GM12878 (cell line): ENCODE data around the gene UBE3B. TPM values are rescaled to one million over a fixed set of nuclear protein-coding genes. Genes with fewer than 3 reads are reported as not detected.

Source experiments
- ATAC-seq: fragments of 200-7000 bp; cut with Tn5 transposase; 3 replicates; pipeline ENCODE4 v1.9.1; 2020; ENCODE audit warnings: mild to moderate bottlenecking, moderate library complexity
- BruUV-seq: library from RNA; stranded (reverse); fragments of 400-500 nt; replicated peaks from 2 replicates; lab custom pipeline; 2021; lab: Mats Ljungman, UMichigan
- CTCF ChIA-PET: fragments of 300-600 bp; sonication (Branson Sonifier 250); formaldehyde crosslinking; extraction: SDS; loops from one replicate; lab custom pipeline; 2021; ENCODE audit warnings: inconsistent platforms; lab: Yijun Ruan, JAX
- POLR2A ChIA-PET: fragments of 350-600 bp; formaldehyde crosslinking; extraction: SDS; loops from one replicate; lab custom pipeline; 2021; ENCODE audit warnings: inconsistent platforms; lab: Charles Lee
- RAD21 ChIA-PET: fragments of 300-600 bp; sonication (Branson Sonifier 250); formaldehyde crosslinking; loops from one replicate; lab custom pipeline; 2023; ENCODE audit warnings: antibody characterized with exemption; ENCODE audit not compliant: unreplicated experiment; lab: Charles Lee
- SMC1A ChIA-PET: fragments of 300-600 bp; sonication (Branson Sonifier 250); formaldehyde crosslinking; loops from one replicate; lab custom pipeline; 2023; ENCODE audit not compliant: unreplicated experiment, uncharacterized antibody; lab: Charles Lee
- DNase-seq: peaks from one replicate; pipeline ENCODE4 v3.0.0-alpha.2; 2011; ENCODE audit warnings: low read depth, low spot score
- FAIRE-seq: peaks from 3 replicates; lab custom pipeline; 2011; peaks lifted over from hg19 to GRCh38; lab: Jason Lieb, UNC
- H2AFZ ChIP-seq: 2 replicates; pipeline ENCODE4 v1.6.0; 2011; ENCODE audit warnings: low read depth, low read length, control low read depth; ENCODE audit not compliant: control insufficient read depth
- H3K27ac ChIP-seq: 2 replicates; pipeline ENCODE4 v1.5.1; 2011; ENCODE audit warnings: control low read depth; ENCODE audit not compliant: control insufficient read depth, insufficient read depth
- H3K27me3 ChIP-seq, 2 experiments: replicated peaks in 1 of 2; 2 replicates each; pipeline versions ENCODE4 v1.6.0 to v1.6.1; 2011; ENCODE audit warnings: low read length in 1 of 2; ENCODE audit not compliant: control insufficient read depth in 2 of 2, insufficient read depth in 2 of 2
- H3K36me3 ChIP-seq, 2 experiments: 2 replicates each; pipeline ENCODE4 v1.5.1; 2011; ENCODE audit warnings: low read length in 1 of 2; ENCODE audit not compliant: control insufficient read depth in 2 of 2, insufficient read depth in 2 of 2
- H3K4me1 ChIP-seq: 2 replicates; pipeline ENCODE4 v1.6.1; 2011; ENCODE audit warnings: mild to moderate bottlenecking, low read length, moderate library complexity, mixed read lengths; ENCODE audit not compliant: control insufficient read depth, insufficient read depth
- H3K4me2 ChIP-seq: 2 replicates; pipeline ENCODE4 v1.6.0; 2011; ENCODE audit warnings: control low read depth; ENCODE audit not compliant: control insufficient read depth, insufficient read depth
- H3K4me3 ChIP-seq: fragments of 200-600 bp; sonication (generic); 2 replicates; pipeline ENCODE4 v1.5.1; 2016
- H3K79me2 ChIP-seq: 2 replicates; pipeline ENCODE4 v1.6.0; 2011; ENCODE audit warnings: low read length; ENCODE audit not compliant: control insufficient read depth, insufficient read depth
- H3K9ac ChIP-seq: 2 replicates; pipeline ENCODE4 v1.8.0; 2011; ENCODE audit warnings: low read length, control low read depth, mixed read lengths; ENCODE audit not compliant: control insufficient read depth, insufficient read depth
- H3K9me3 ChIP-seq: replicated peaks from 3 replicates; pipeline ENCODE4 v1.5.1; 2011; ENCODE audit warnings: mild to moderate bottlenecking, low read length; ENCODE audit not compliant: control insufficient read depth, insufficient read depth
- H4K20me1 ChIP-seq: 2 replicates; pipeline ENCODE4 v1.6.0; 2011; ENCODE audit not compliant: control insufficient read depth, insufficient read depth
- BACH1 ChIP-seq: fragments of 450-650 bp; IDR thresholded peaks from 2 replicates; pipeline ENCODE4 v1.6.1; 2017; ENCODE audit warnings: mild to moderate bottlenecking, borderline replicate concordance
- BRCA1 ChIP-seq: IDR thresholded peaks from 2 replicates; pipeline ENCODE4 v1.6.1; 2011; ENCODE audit warnings: low read depth, low read length, improper control_type of control experiment
- CHD2 ChIP-seq: IDR thresholded peaks from 2 replicates; pipeline ENCODE4 v1.6.1; 2011; ENCODE audit warnings: low read depth, low read length, improper control_type of control experiment, borderline replicate concordance
- FOXM1 ChIP-seq: IDR thresholded peaks from 2 replicates; pipeline ENCODE4 v1.6.1; 2012; ENCODE audit warnings: low read depth, mild to moderate bottlenecking, inconsistent platforms, low read length, moderate library complexity
- JUNB ChIP-seq: IDR thresholded peaks from 2 replicates; pipeline ENCODE4 v1.6.1; 2016; ENCODE audit warnings: antibody characterized with exemption, mild to moderate bottlenecking
- NFXL1 ChIP-seq: fragments of 450-650 bp; IDR thresholded peaks from 2 replicates; pipeline ENCODE4 v1.6.1; 2017; ENCODE audit warnings: antibody characterized with exemption, mild to moderate bottlenecking, borderline replicate concordance
- NR2C2 ChIP-seq: IDR thresholded peaks from 2 replicates; pipeline ENCODE4 v1.6.1; 2011; ENCODE audit warnings: borderline replicate concordance, low read depth; ENCODE audit not compliant: control insufficient read depth, insufficient read length
- RBBP5 ChIP-seq: fragments of 200-600 bp; sonication (generic); conservative IDR thresholded peaks from 2 replicates; pipeline ENCODE4 v1.6.1; 2016
- RFX5 ChIP-seq: IDR thresholded peaks from 2 replicates; pipeline ENCODE4 v1.6.1; 2011; ENCODE audit warnings: low read depth, low read length, improper control_type of control experiment
- SP1 ChIP-seq: IDR thresholded peaks from one replicate; pipeline ENCODE4 v1.6.1; 2011; ENCODE audit warnings: low read depth, low read length
- TAF1 ChIP-seq: IDR thresholded peaks from 2 replicates; pipeline ENCODE4 v1.6.1; 2011; ENCODE audit warnings: mild to moderate bottlenecking, low read depth, low read length, borderline replicate concordance
- WRNIP1 ChIP-seq: IDR thresholded peaks from 2 replicates; pipeline ENCODE4 v1.6.1; 2011; ENCODE audit warnings: low read depth, low read length, improper control_type of control experiment, borderline replicate concordance
- YY1 ChIP-seq: IDR thresholded peaks from 2 replicates; pipeline ENCODE4 v1.6.1; 2011; ENCODE audit warnings: low read depth, mild to moderate bottlenecking, low read length
- WGBS: methylation state at CpG from one replicate; pipeline ENCODE4 v1.1.6; 2016; ENCODE audit warnings: low lambda C conversion rate; ENCODE audit not compliant: insufficient replicate concordance, insufficient coverage; ENCODE audit errors: missing lambda C conversion rate; 5-methylcytosine and 5-hydroxymethylcytosine counted together
- in situ Hi-C: fragments of 300-500 bp; cut with MboI; formaldehyde crosslinking; loops from 9 replicates; pipeline ENCODE4 v1.14.3; 2018; ENCODE audit warnings: mixed read lengths
- intact Hi-C: fragments of 100-400 bp; cut with micrococcal nuclease; formaldehyde crosslinking; loops from one replicate; pipeline ENCODE4 v1.14.2; 2022; ENCODE audit not compliant: unreplicated experiment
- polyA plus RNA-seq, 11 experiments: library from polyadenylated mRNA; depleted of rRNA in 4 of 11; unstranded in 6 of 11; stranded (reverse) in 5 of 11; fragments of >200 nt; fragmentation: Nextera tagmentation in 4 of 11; fragmentation: Illumina TruSeq in 1 of 11; extraction: Ambion mirVana in 4 of 11; extraction: Trizol in 1 of 11; gene quantifications; 1 replicate in 1 of 11; 2 replicates in 10 of 11; pipeline versions ENCODE4 v1.2.1 to v1.2.3, GENCODE V29; 2011 to 2016; ENCODE audit warnings: inconsistent platforms in 2 of 11, missing spikeins in 2 of 11, low read depth in 1 of 11
- total RNA-seq, 4 experiments: library from RNA; depleted of rRNA in 3 of 4; stranded (reverse); fragments of >200 nt in 3 of 4; fragmentation: Illumina TruSeq in 1 of 4; extraction: Trizol in 1 of 4; gene quantifications; 2 replicates each; pipeline versions ENCODE4 v1.2.1 to v1.2.3, GENCODE V29; 2013 to 2021
- TF ChIP-seq, protein P1 (sequence below): fragments of 450-650 bp; IDR thresholded peaks from 2 replicates; pipeline ENCODE4 v1.6.1; 2018; ENCODE audit warnings: mild to moderate bottlenecking, low read depth, moderate library complexity; ENCODE audit not compliant: partially characterized antibody
- TF ChIP-seq, protein P2 (sequence below): fragments of 450-650 bp; IDR thresholded peaks from 2 replicates; pipeline ENCODE4 v1.6.1; 2017; ENCODE audit warnings: mild to moderate bottlenecking, low read depth, inconsistent platforms; ENCODE audit not compliant: poor library complexity, severe bottlenecking
- TF ChIP-seq, protein P3 (sequence below): fragments of 150-350 bp; IDR thresholded peaks from 2 replicates; pipeline ENCODE4 v1.6.1; 2016; ENCODE audit warnings: low read depth, low read length

The UBE3B gene
- total and polyA plus RNA-seq, 10 of the 15 experiments (the other 5 are each of a cell fraction or from before 2014, with no cell fraction given), result 7.4 to 25.3 (median 17.1) TPM

DNA sequence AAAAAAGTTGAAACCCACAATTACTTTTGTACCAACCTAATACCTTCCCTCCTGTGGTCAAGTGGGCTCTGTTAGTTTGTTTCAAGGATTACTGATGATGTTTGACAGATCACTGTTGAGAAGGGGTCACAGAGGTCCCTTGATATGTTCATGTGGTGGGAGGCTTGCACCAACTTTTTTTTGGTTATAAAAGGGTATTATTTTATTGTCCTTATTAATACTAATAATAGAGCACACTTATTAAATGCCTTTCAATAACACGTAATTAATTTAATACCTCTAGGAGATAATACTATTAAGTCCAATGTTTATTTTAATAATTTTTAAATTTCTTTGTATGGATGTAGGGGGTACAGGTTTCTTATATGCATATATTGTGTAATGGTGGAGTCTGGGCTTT, 4.4 kb downstream of the UBE3B start (continued):
- TF ChIP-seq, protein P1, sequence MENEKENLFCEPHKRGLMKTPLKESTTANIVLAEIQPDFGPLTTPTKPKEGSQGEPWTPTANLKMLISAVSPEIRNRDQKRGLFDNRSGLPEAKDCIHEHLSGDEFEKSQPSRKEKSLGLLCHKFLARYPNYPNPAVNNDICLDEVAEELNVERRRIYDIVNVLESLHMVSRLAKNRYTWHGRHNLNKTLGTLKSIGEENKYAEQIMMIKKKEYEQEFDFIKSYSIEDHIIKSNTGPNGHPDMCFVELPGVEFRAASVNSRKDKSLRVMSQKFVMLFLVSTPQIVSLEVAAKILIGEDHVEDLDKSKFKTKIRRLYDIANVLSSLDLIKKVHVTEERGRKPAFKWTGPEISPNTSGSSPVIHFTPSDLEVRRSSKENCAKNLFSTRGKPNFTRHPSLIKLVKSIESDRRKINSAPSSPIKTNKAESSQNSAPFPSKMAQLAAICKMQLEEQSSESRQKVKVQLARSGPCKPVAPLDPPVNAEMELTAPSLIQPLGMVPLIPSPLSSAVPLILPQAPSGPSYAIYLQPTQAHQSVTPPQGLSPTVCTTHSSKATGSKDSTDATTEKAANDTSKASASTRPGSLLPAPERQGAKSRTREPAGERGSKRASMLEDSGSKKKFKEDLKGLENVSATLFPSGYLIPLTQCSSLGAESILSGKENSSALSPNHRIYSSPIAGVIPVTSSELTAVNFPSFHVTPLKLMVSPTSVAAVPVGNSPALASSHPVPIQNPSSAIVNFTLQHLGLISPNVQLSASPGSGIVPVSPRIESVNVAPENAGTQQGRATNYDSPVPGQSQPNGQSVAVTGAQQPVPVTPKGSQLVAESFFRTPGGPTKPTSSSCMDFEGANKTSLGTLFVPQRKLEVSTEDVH, result no peak
- TF ChIP-seq FOXM1, result no peak

DNA sequence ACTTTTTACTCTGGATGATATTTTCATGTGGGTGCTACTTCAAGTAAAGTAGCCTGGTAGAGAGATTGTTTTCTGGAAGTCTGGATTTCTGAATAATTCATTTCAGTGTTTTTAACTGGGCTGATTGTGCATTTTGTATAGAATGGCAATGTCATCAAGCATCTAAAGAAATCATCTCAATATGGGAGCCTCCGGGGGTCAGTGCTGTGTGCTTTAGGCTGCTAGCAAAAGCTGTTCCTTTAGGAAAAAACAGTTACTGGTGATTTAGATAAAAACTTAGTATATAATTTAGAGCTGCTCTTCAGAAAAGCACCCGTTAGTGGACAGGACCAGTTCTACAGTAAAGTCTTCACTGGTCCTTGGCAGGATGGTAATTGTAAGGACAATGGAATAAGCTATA, 5.1 kb downstream of the UBE3B start:
- H3K79me2 ChIP-seq, result peaks cover 13% of the 10 kb centered on the region
- H3K4me3 ChIP-seq, result no peak overlapping the region
- no peak overlapping the region for H3K27ac ChIP-seq
- no peak overlapping the region for H3K9ac ChIP-seq
- no peaks in the 10 kb centered on the region for H4K20me1 ChIP-seq
- peaks cover 2 to 7% of the 10 kb centered on the region in 2 experiments for H3K36me3 ChIP-seq
- BruUV-seq, result no TSS peak
- DNase-seq (no peak), FAIRE-seq (no peak), ATAC-seq (no peak)
- ChIA-PET RAD21 (no interaction called here), SMC1A (no interaction called here), POLR2A (interaction anchor here (1.3 kb wide), 1 partner anchor 11 kb away, joined by 3 read pairs; no protein-coding TSS in a partner anchor), CTCF (interaction anchor here (1.0 to 1.4 kb wide), 2 partner anchors 11 to 35 kb away, joined by 3 to 4 read pairs; no protein-coding TSS in a partner anchor)
- intact Hi-C loops (no loop called here), in situ Hi-C loops (no loop called here)
- H2AFZ ChIP-seq, result no peak overlapping the region
- WGBS, result 100% methylated on average over 2 of the region's 2 CpGs
- no peaks in the 10 kb centered on the region for H3K4me1 ChIP-seq
- no peaks in the 10 kb centered on the region for H3K27me3 ChIP-seq
- no peaks in the 10 kb centered on the region for H3K9me3 ChIP-seq
- H3K4me2 ChIP-seq, result no peak overlapping the region
- TF ChIP-seq SP1 (no peak), NFXL1 (no peak), YY1 (no peak), RBBP5 (no peak), TAF1 (no peak), NR2C2 (no peak), RFX5 (no peak), JUNB (no peak), WRNIP1 (no peak), CHD2 (no peak), BACH1 (no peak), BRCA1 (no peak)
- TF ChIP-seq, protein P2, sequence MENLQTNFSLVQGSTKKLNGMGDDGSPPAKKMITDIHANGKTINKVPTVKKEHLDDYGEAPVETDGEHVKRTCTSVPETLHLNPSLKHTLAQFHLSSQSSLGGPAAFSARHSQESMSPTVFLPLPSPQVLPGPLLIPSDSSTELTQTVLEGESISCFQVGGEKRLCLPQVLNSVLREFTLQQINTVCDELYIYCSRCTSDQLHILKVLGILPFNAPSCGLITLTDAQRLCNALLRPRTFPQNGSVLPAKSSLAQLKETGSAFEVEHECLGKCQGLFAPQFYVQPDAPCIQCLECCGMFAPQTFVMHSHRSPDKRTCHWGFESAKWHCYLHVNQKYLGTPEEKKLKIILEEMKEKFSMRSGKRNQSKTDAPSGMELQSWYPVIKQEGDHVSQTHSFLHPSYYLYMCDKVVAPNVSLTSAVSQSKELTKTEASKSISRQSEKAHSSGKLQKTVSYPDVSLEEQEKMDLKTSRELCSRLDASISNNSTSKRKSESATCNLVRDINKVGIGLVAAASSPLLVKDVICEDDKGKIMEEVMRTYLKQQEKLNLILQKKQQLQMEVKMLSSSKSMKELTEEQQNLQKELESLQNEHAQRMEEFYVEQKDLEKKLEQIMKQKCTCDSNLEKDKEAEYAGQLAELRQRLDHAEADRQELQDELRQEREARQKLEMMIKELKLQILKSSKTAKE, result no peak
- TF ChIP-seq, protein P3, sequence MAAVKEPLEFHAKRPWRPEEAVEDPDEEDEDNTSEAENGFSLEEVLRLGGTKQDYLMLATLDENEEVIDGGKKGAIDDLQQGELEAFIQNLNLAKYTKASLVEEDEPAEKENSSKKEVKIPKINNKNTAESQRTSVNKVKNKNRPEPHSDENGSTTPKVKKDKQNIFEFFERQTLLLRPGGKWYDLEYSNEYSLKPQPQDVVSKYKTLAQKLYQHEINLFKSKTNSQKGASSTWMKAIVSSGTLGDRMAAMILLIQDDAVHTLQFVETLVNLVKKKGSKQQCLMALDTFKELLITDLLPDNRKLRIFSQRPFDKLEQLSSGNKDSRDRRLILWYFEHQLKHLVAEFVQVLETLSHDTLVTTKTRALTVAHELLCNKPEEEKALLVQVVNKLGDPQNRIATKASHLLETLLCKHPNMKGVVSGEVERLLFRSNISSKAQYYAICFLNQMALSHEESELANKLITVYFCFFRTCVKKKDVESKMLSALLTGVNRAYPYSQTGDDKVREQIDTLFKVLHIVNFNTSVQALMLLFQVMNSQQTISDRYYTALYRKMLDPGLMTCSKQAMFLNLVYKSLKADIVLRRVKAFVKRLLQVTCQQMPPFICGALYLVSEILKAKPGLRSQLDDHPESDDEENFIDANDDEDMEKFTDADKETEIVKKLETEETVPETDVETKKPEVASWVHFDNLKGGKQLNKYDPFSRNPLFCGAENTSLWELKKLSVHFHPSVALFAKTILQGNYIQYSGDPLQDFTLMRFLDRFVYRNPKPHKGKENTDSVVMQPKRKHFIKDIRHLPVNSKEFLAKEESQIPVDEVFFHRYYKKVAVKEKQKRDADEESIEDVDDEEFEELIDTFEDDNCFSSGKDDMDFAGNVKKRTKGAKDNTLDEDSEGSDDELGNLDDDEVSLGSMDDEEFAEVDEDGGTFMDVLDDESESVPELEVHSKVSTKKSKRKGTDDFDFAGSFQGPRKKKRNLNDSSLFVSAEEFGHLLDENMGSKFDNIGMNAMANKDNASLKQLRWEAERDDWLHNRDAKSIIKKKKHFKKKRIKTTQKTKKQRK, result no peak
